Hepatocyte (in vitro differentiated cells): Measurements from ENCODE around the gene PWWP2A. TPM values are rescaled to one million over a fixed set of nuclear protein-coding genes. Genes with fewer than 3 reads are reported as not detected.

Experiments
- DNase-seq: peaks from one replicate; pipeline ENCODE4 v3.0.0-alpha.2; 2016; ENCODE audit warnings: low spot score
- H2AFZ ChIP-seq: fragments of 200-600 bp; sonication (generic); 2 replicates; pipeline ENCODE4 v1.6.0; 2016; ENCODE audit warnings: antibody characterized with exemption, mild to moderate bottlenecking
- H3K27ac ChIP-seq: fragments of 200-600 bp; sonication (generic); 2 replicates; pipeline ENCODE4 v1.5.1; 2016; ENCODE audit warnings: mild to moderate bottlenecking
- H3K27me3 ChIP-seq: fragments of 200-600 bp; sonication (generic); 2 replicates; pipeline ENCODE4 v1.6.1; 2016
- H3K36me3 ChIP-seq: fragments of 200-600 bp; sonication (generic); replicated peaks from 2 replicates; pipeline ENCODE4 v1.5.1; 2016; ENCODE audit warnings: low read depth; ENCODE audit not compliant: insufficient read depth
- H3K4me1 ChIP-seq: fragments of 200-600 bp; sonication (generic); 2 replicates; pipeline ENCODE4 v1.5.1; 2016; ENCODE audit warnings: mild to moderate bottlenecking, moderate library complexity; ENCODE audit not compliant: insufficient read depth
- H3K4me2 ChIP-seq: fragments of 200-600 bp; sonication (generic); 2 replicates; pipeline ENCODE4 v1.6.0; 2016
- H3K4me3 ChIP-seq: fragments of 200-600 bp; sonication (generic); 2 replicates; pipeline ENCODE4 v1.5.1; 2016; ENCODE audit warnings: mild to moderate bottlenecking
- H3K79me2 ChIP-seq: fragments of 200-600 bp; sonication (generic); 2 replicates; pipeline ENCODE4 v1.6.0; 2017; ENCODE audit warnings: mild to moderate bottlenecking
- H3K9me2 ChIP-seq: fragments of 200-600 bp; sonication (generic); replicated peaks from 2 replicates; pipeline ENCODE4 v1.6.0; 2017; ENCODE audit warnings: mild to moderate bottlenecking; ENCODE audit not compliant: insufficient read depth
- H3K9me3 ChIP-seq: fragments of 200-600 bp; sonication (generic); 2 replicates; pipeline ENCODE4 v1.5.1; 2016; ENCODE audit warnings: low read depth, mild to moderate bottlenecking
- H4K20me1 ChIP-seq: fragments of 200-600 bp; sonication (generic); 2 replicates; pipeline ENCODE4 v1.6.0; 2016; ENCODE audit warnings: mild to moderate bottlenecking; ENCODE audit not compliant: insufficient read depth, poor library complexity, severe bottlenecking
- EZH2 ChIP-seq: fragments of 200-600 bp; sonication (generic); IDR thresholded peaks from 2 replicates; pipeline ENCODE4 v1.6.1; 2016; ENCODE audit warnings: antibody characterized with exemption, mild to moderate bottlenecking, borderline replicate concordance
- EZH2phosphoT487 ChIP-seq: fragments of 200-600 bp; sonication (generic); IDR thresholded peaks from one replicate; pipeline ENCODE4 v1.6.1; 2018; ENCODE audit warnings: antibody characterized with exemption, mild to moderate bottlenecking, low read depth, moderate library complexity; ENCODE audit not compliant: unreplicated experiment, severe bottlenecking
- WGBS: methylation state at CpG from one replicate; pipeline ENCODE4 v1.1.6; 2016; ENCODE audit warnings: low lambda C conversion rate; ENCODE audit errors: missing lambda C conversion rate; 5-methylcytosine and 5-hydroxymethylcytosine counted together
- polyA plus RNA-seq: library from polyadenylated mRNA; unstranded; fragments of >200 nt; fragmentation: Nextera tagmentation; extraction: Ambion mirVana; gene quantifications from 2 replicates; pipeline ENCODE4 v1.2.1, GENCODE V29; 2016
- total RNA-seq: library from RNA; depleted of rRNA; stranded (reverse); fragments of >200 nt; gene quantifications from 2 replicates; pipeline ENCODE4 v1.2.3, GENCODE V29; 2014
- TF ChIP-seq, protein P1 (sequence below): fragments of 200-600 bp; sonication (generic); IDR thresholded peaks from 2 replicates; pipeline ENCODE4 v1.5.1; 2016; ENCODE audit warnings: antibody characterized with exemption, mild to moderate bottlenecking; ENCODE audit not compliant: poor library complexity

The PWWP2A gene
- total and polyA plus RNA-seq, 2 experiments from 2014 or later, result 18.4 to 26.5 TPM

DNA sequence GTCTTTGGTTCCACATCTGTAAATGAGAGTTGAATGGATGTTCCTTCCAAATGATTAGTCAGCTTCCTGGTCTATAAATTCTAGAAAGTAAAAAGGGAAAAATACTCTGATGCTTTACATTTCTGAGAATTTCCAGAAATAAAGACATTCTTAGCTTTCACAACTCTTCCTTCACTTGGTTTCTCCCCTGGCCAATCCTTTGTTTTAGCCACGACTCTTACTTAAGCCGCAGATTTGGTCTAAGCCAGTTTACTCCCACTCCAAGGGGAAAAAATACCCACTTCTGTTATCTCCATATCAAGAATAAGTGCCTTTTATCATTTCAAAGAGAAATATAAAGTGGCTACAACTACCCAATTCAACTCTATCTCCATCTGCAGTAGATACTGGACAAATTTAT is 29.7 kb downstream of the PWWP2A start:
- WGBS, result 88% methylated on average over 2 of the region's 2 CpGs
- Histone ChIP-seq H3K4me2 (no peak overlapping the region), H3K27ac (no peak overlapping the region), H3K27me3 (no peaks in the 10 kb centered on the region), H3K9me3 (no peaks in the 10 kb centered on the region), H3K4me1 (no peaks in the 10 kb centered on the region), H3K4me3 (no peak overlapping the region), H3K36me3 (no peaks in the 10 kb centered on the region), H3K9me2 (no peaks in the 10 kb centered on the region), H3K79me2 (peaks cover 6% of the 10 kb centered on the region), H2AFZ (no peak overlapping the region), H4K20me1 (no peaks in the 10 kb centered on the region)
- TF ChIP-seq EZH2phosphoT487 (no peak), EZH2 (no peak)
- TF ChIP-seq, protein P1, sequence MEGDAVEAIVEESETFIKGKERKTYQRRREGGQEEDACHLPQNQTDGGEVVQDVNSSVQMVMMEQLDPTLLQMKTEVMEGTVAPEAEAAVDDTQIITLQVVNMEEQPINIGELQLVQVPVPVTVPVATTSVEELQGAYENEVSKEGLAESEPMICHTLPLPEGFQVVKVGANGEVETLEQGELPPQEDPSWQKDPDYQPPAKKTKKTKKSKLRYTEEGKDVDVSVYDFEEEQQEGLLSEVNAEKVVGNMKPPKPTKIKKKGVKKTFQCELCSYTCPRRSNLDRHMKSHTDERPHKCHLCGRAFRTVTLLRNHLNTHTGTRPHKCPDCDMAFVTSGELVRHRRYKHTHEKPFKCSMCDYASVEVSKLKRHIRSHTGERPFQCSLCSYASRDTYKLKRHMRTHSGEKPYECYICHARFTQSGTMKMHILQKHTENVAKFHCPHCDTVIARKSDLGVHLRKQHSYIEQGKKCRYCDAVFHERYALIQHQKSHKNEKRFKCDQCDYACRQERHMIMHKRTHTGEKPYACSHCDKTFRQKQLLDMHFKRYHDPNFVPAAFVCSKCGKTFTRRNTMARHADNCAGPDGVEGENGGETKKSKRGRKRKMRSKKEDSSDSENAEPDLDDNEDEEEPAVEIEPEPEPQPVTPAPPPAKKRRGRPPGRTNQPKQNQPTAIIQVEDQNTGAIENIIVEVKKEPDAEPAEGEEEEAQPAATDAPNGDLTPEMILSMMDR, result no peak
- DNase-seq, result no peak

DNA sequence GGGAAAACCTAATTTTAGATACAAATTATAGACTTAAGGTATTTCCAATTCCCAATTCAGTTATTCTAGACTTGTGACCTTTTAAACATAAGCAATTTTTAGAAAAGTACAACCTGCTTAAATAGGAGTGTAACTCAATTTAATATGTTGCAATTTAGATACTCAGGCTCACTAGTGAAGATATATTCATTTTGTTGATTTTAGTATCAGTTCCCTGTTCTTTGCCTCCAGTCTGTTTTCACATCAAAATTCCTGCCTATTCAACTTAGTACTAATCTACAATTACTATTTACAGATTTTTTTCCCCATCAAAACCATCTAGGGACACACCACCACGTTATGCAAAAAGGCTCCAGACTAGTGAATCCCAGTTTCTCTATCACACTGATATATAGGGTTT is 30.4 kb downstream of the PWWP2A start:
- H3K27me3 ChIP-seq, result no peaks in the 10 kb centered on the region
- TF ChIP-seq, protein P1, result no peak
- TF ChIP-seq EZH2phosphoT487 (no peak), EZH2 (no peak)
- no peak overlapping the region for H3K27ac ChIP-seq
- H2AFZ ChIP-seq, result no peak overlapping the region
- peaks cover 6% of the 10 kb centered on the region for H3K79me2 ChIP-seq
- H4K20me1 ChIP-seq, result no peaks in the 10 kb centered on the region
- WGBS, result 86% methylated on average over 1 of the region's 1 CpG
- H3K36me3 ChIP-seq, result no peaks in the 10 kb centered on the region
- H3K4me1 ChIP-seq, result no peaks in the 10 kb centered on the region
- no peak for DNase-seq
- H3K9me2 ChIP-seq, result no peaks in the 10 kb centered on the region
- H3K9me3 ChIP-seq, result no peaks in the 10 kb centered on the region
- no peak overlapping the region for H3K4me2 ChIP-seq
- no peak overlapping the region for H3K4me3 ChIP-seq

DNA sequence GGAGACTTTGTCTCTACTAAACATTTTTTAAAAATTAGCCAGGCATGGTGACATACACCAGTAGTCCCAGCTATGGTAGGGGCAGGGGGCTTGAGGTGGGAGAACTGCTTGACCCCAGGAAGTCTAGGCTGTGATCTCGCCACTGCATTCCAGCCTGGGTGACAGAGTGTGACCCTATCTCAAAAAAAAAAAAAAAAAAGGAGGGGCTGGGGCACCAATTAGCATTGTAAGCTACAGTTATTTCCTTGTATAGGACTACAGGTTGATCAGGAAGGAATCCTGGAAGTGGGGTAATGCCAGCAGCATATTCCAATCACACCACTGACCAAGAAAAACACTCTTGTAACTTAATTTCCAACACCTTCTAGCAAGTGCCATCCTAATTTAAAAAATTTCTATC is 32.1 kb downstream of the PWWP2A start:
- H3K4me2 ChIP-seq, result no peak overlapping the region
- H2AFZ ChIP-seq, result no peak overlapping the region
- H3K36me3 ChIP-seq, result no peaks in the 10 kb centered on the region
- 100% methylated on average over 1 of the region's 1 CpG for WGBS
- H3K9me3 ChIP-seq, result no peaks in the 10 kb centered on the region
- no peaks in the 10 kb centered on the region for H3K27me3 ChIP-seq
- peaks cover 2% of the 10 kb centered on the region for H3K79me2 ChIP-seq
- H3K27ac ChIP-seq, result no peak overlapping the region
- no peak for DNase-seq
- no peak overlapping the region for H3K4me3 ChIP-seq
- H3K9me2 ChIP-seq, result no peaks in the 10 kb centered on the region
- H4K20me1 ChIP-seq, result no peaks in the 10 kb centered on the region
- no peak for TF ChIP-seq EZH2phosphoT487
- TF ChIP-seq, protein P1, result no peak
- TF ChIP-seq EZH2, result no peak
- H3K4me1 ChIP-seq, result peaks cover 14% of the 10 kb centered on the region

DNA sequence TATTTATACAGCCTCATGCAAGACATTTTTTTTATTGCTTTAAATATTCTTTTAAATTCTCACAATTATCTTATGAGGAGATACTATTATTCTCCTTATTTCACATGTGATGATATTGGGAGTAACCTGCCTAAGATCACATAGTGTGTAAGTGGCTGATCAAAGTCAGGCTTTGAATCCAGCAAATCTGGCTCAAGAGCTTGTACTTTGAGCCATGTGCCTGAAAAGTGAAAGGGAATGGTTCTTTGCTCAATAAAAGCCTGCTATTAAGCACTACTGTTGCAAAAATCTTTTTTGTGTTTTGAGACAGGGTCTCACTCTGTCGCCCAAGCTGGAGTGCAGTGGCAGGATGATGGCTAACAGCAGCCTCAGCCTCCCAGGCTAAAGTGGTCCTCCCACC is 35.1 kb downstream of the PWWP2A start:
- Histone ChIP-seq H3K4me1 (peaks cover 14% of the 10 kb centered on the region), H3K4me3 (no peak overlapping the region), H3K27me3 (no peaks in the 10 kb centered on the region), H3K4me2 (no peak overlapping the region), H4K20me1 (no peaks in the 10 kb centered on the region), H3K36me3 (no peaks in the 10 kb centered on the region), H2AFZ (no peak overlapping the region), H3K79me2 (no peaks in the 10 kb centered on the region), H3K9me3 (no peaks in the 10 kb centered on the region), H3K27ac (no peak overlapping the region), H3K9me2 (no peaks in the 10 kb centered on the region)
- 100% methylated on average over 1 of the region's 1 CpG for WGBS
- TF ChIP-seq, protein P1, result no peak
- TF ChIP-seq EZH2, result no peak
- TF ChIP-seq EZH2phosphoT487, result no peak
- DNase-seq, result no peak
